ENCODE results near the gene ZNF580. TPM values are rescaled to one million over a fixed set of nuclear protein-coding genes. Genes with fewer than 3 reads are reported as not detected.
A peak's percentile ranks its signal among the peaks of the same experiment; 100 is the strongest.

Gene ZNF580
- total and polyA plus RNA-seq, 10 of the 15 experiments (the other 5 are each of a cell fraction or from before 2014, with no cell fraction given) = 2.3 to 31.8 (median 10.0) TPM

DNA sequence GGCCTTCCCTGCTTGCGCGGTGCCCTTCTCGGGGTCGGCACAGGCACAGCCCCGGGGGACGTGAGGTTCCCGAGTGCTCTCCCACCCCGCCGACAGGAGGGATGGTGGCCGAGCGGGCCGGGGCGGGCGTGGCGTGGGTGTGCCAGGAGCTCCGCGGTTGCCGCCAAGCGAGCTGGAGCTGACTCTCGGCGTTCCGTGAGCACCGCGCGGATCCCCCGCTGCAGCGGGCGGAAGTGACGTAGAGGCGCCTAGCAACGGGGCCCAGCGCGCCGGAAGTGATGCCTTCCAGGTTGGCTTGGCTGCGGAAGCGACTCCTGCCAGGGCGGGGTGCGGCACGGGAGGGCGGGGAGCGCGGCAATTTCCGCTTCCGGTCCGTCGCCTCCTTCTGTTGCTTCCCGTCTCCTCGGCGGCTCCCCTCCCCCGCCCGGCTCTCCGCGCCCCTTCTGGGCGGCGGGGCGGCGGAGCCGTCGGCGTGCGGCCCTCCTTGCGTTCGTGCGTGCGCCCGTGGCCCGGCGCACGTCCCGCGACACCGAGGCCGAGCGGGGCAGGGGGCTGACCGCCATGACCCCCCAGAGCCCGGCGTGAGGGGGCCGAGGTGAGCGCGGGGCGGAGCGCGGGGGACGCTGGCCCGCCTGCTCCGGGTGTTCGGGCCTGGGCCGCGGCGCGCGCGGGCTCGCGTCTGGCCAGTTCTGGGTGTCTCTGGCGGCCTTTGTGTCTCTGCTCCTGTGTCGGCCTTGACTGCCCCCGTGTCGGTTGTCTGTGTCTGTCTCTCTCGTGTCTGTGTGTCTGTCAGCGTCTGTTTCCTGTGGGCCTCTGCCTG, 34.2 kb downstream of the ZNF580 start, which contains the start of gene EPN1 (continued):
- TF ChIP-seq PML (IDR thresholded peaks at IDR 0.05; ENCODE audit: low read length) = peak; percentile 69; the same call in 1 of the 2 replicates
- no peak for TF ChIP-seq TBL1XR1 (IDR thresholded peaks at IDR 0.05; ENCODE audit: low read depth, low read length)
- no peak for TF ChIP-seq MEF2B (IDR thresholded peaks at IDR 0.05; ENCODE audit: partially characterized antibody, poor library complexity, severe bottlenecking)
- TF ChIP-seq ZSCAN29 (IDR thresholded peaks at IDR 0.05) = peak; percentile 73; the same call in 1 of the 2 replicates
- no peak for TF ChIP-seq HDAC2 (IDR thresholded peaks at IDR 0.05)
- TF ChIP-seq, protein P1, sequence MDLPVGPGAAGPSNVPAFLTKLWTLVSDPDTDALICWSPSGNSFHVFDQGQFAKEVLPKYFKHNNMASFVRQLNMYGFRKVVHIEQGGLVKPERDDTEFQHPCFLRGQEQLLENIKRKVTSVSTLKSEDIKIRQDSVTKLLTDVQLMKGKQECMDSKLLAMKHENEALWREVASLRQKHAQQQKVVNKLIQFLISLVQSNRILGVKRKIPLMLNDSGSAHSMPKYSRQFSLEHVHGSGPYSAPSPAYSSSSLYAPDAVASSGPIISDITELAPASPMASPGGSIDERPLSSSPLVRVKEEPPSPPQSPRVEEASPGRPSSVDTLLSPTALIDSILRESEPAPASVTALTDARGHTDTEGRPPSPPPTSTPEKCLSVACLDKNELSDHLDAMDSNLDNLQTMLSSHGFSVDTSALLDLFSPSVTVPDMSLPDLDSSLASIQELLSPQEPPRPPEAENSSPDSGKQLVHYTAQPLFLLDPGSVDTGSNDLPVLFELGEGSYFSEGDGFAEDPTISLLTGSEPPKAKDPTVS (IDR thresholded peaks at IDR 0.05; ENCODE audit: low read depth, low read length) = no peak
- no peak for TF ChIP-seq NR2C2 (IDR thresholded peaks at IDR 0.05; ENCODE audit: borderline replicate concordance, control insufficient read depth, insufficient read length, low read depth)
- peak; percentile 48; the same call in 1 of the 2 replicates for TF ChIP-seq CBFB (IDR thresholded peaks at IDR 0.05; ENCODE audit: low read depth)
- TF ChIP-seq PAX5 (IDR thresholded peaks at IDR 0.05; ENCODE audit: borderline replicate concordance, low read depth, low read length) = no peak
- no peak for TF ChIP-seq RUNX3 (IDR thresholded peaks at IDR 0.05; ENCODE audit: low read length)
- peak; percentile 30 for TF ChIP-seq SIX5 (IDR thresholded peaks at IDR 0.05; ENCODE audit: low read depth, low read length, severe bottlenecking)
- TF ChIP-seq, protein P2, sequence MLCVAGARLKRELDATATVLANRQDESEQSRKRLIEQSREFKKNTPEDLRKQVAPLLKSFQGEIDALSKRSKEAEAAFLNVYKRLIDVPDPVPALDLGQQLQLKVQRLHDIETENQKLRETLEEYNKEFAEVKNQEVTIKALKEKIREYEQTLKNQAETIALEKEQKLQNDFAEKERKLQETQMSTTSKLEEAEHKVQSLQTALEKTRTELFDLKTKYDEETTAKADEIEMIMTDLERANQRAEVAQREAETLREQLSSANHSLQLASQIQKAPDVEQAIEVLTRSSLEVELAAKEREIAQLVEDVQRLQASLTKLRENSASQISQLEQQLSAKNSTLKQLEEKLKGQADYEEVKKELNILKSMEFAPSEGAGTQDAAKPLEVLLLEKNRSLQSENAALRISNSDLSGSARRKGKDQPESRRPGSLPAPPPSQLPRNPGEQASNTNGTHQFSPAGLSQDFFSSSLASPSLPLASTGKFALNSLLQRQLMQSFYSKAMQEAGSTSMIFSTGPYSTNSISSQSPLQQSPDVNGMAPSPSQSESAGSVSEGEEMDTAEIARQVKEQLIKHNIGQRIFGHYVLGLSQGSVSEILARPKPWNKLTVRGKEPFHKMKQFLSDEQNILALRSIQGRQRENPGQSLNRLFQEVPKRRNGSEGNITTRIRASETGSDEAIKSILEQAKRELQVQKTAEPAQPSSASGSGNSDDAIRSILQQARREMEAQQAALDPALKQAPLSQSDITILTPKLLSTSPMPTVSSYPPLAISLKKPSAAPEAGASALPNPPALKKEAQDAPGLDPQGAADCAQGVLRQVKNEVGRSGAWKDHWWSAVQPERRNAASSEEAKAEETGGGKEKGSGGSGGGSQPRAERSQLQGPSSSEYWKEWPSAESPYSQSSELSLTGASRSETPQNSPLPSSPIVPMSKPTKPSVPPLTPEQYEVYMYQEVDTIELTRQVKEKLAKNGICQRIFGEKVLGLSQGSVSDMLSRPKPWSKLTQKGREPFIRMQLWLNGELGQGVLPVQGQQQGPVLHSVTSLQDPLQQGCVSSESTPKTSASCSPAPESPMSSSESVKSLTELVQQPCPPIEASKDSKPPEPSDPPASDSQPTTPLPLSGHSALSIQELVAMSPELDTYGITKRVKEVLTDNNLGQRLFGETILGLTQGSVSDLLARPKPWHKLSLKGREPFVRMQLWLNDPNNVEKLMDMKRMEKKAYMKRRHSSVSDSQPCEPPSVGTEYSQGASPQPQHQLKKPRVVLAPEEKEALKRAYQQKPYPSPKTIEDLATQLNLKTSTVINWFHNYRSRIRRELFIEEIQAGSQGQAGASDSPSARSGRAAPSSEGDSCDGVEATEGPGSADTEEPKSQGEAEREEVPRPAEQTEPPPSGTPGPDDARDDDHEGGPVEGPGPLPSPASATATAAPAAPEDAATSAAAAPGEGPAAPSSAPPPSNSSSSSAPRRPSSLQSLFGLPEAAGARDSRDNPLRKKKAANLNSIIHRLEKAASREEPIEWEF (IDR thresholded peaks at IDR 0.05; ENCODE audit: insufficient replicate concordance, low read depth, low read length) = no peak
- TF ChIP-seq CREB1 (IDR thresholded peaks at IDR 0.05; ENCODE audit: low read depth) = peak; percentile 95
- TF ChIP-seq STAT3 (IDR thresholded peaks at IDR 0.05; ENCODE audit: low read depth, low read length) = no peak
- no peak for TF ChIP-seq CHD1 (IDR thresholded peaks at IDR 0.05; ENCODE audit: low read depth, low read length)
- TF ChIP-seq RB1 (IDR thresholded peaks at IDR 0.05; ENCODE audit: borderline replicate concordance) = peak; percentile 84; the same call in 1 of the 2 replicates
- TF ChIP-seq SRF (IDR thresholded peaks at IDR 0.05; ENCODE audit: low read depth in 2 of 2, low read length in 2 of 2) = peak; percentile 53 to 72; a peak in 3 of 4 replicates
- peak; percentile 91 for TF ChIP-seq NR2F1 (conservative IDR thresholded peaks at IDR 0.05)
- TF ChIP-seq SUZ12 (IDR thresholded peaks at IDR 0.05; ENCODE audit: unreplicated experiment) = no peak
- TF ChIP-seq SMC3 (IDR thresholded peaks at IDR 0.05; ENCODE audit: borderline replicate concordance, low read length) = no peak
- TF ChIP-seq, protein P3, sequence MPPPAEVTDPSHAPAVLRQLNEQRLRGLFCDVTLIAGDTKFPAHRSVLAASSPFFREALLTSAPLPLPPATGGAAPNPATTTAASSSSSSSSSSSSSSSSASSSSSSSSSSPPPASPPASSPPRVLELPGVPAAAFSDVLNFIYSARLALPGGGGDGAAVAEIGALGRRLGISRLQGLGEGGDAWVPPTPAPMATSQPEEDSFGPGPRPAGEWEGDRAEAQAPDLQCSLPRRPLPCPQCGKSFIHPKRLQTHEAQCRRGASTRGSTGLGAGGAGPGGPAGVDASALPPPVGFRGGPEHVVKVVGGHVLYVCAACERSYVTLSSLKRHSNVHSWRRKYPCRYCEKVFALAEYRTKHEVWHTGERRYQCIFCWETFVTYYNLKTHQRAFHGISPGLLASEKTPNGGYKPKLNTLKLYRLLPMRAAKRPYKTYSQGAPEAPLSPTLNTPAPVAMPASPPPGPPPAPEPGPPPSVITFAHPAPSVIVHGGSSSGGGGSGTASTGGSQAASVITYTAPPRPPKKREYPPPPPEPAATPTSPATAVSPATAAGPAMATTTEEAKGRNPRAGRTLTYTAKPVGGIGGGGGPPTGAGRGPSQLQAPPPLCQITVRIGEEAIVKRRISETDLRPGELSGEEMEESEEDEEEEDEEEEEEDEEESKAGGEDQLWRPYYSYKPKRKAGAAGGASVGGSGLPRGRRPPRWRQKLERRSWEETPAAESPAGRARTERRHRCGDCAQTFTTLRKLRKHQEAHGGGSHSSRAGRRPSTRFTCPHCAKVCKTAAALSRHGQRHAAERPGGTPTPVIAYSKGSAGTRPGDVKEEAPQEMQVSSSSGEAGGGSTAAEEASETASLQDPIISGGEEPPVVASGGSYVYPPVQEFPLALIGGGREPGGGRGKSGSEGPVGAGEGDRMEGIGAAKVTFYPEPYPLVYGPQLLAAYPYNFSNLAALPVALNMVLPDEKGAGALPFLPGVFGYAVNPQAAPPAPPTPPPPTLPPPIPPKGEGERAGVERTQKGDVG (CRISPR knock-in tag; IDR thresholded peaks at IDR 0.05) = no peak
